Measurements from ENCODE around the gene PPP2R5C.
"Not testable (repeated sequence)": the region's sequence is repeated elsewhere in the genome, so short reads cannot be mapped to it uniquely, and the experiment has no call there.

Gene PPP2R5C

GRCh38 chr14:101761032-101761880 is at the start of gene PPP2R5C:
PPP2R5C (plus strand) TSS chr14:101761709; CDS start chr14:101761894, 185 bp downstream.
- DNase-seq: peak; percentile 94

GRCh38 chr14:101711857-101712233 is 49.7 kb upstream of the PPP2R5C start:
- DNase-seq: not testable (repeated sequence)

DNA sequence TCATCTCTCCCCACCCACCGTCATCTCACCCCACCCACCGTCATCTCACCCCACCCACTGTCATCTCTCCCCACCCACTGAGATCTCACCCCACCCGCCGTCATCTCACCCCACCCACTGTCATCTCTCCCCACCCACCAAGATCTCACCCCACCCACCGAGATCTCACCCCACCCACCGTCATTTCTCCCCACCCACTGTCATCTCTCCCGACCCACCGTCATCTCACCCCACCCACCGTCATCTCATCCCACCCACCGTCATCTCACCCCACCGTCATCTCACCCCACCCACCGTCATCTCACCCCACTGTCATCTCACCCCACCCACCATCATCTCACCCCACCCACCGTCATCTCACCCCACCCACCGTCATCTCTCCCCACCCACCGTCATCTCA is 49.2 kb upstream of the PPP2R5C start:
- DNase-seq: not testable (repeated sequence)

DNA sequence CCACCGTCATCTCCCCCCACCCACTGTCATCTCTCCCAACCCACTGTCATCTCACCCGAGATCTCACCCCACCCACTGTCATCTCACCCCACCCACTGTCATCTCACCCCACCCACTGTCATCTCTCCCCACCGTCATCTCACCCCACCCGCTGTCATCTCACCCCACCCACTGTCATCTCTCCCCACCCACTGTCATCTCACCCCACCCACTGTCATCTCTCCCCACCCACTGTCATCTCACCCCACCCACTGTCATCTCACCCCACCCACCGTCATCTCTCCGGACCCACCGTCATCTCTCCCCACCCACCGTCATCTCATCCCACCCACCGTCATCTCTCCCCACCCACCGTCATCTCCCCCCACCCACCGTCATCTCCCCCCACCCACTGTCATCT is 48.4 kb upstream of the PPP2R5C start:
- DNase-seq: not testable (repeated sequence)

DNA sequence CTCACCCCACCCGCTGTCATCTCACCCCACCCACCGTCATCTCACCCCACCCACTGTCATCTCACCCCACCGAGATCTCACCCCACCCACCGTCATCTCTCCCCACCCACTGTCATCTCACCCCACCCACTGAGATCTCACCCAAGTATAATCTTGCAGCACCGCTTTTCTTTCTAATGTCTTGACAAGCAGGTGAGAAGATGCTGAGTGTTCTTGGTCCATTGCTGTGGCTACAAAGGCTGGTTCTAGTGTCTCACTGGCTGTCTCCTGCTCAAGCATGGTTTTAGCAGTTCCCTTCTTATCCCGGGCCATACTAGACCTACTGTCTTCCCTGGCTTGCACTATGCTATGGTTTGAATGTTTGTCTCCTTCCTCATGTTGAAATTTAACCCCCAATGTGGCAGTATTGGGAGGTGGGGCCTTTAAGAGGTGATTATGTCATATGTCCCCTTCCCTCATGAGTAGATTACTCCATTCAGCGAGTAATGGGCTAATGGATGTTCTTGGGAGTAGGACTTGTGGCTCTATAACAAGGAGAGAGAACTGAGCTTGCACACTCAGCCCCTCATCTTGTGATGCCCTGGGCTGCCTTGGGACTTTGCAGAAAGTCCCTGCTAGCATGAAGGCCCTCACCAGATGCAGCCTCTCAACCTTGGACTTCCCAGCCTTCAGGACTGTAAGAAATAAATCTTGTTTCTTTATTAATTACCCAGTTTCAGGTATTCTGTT is 47.7 kb upstream of the PPP2R5C start:
- DNase-seq: no peak

DNA sequence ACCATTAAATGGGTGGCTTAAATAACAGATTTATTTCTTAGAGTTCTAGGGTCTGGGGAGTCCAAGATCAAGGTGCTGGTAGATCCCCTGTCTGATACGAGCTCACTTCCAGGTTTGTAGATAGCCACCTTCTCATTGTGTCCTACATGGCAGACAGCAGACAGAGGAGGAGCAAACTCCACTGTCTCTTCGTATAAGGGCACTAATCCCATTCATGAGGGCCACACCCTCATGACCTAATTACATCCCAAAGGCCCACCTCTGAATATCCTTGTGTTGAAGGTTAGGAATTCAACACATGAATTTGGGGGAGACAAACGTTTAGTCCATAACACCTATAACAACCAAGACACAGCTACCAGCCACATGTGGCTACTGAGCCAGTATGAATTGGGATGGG is 47.1 kb upstream of the PPP2R5C start:
- DNase-seq: no peak

DNA sequence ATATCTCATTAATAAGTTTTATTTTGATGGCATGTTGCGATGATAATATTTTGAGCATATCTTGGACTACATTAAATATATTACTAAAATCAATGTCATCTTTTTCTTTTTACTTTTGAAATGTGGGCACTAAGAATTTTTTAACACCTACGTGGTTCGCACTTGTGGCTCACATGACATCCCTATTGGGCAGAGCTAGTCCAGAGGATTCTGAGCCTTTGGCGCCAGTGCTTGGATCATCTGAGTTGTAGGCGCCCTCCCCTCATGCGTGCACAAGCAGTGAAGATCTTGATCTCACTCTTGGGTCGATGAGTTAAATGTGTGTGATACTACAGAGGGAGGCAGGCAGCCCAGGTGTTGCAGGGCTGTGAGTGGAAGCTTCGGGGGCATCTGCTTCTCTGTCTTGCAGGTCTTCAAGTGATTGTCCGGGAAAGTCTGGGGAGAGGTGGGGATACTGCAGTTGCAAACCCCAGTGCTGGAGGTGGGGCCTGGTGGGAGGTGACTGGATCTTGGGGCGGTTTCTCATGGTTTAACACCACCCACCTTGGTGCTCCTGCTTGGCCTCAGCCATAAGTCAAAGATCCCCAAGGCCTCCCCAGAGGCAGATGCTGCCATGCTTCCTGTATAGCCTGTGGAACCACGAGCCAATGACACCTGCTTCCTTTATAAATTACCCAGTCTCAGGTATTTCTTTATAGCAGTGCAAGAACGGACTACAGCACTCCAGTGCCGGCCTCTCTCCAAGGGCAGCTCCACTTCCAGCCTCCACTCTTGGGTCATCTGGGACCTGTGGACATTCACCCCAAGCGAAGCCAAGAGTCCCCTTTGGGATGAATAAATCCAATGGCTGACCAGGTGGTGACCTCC is 46.1 kb upstream of the PPP2R5C start:
- no peak for DNase-seq

DNA sequence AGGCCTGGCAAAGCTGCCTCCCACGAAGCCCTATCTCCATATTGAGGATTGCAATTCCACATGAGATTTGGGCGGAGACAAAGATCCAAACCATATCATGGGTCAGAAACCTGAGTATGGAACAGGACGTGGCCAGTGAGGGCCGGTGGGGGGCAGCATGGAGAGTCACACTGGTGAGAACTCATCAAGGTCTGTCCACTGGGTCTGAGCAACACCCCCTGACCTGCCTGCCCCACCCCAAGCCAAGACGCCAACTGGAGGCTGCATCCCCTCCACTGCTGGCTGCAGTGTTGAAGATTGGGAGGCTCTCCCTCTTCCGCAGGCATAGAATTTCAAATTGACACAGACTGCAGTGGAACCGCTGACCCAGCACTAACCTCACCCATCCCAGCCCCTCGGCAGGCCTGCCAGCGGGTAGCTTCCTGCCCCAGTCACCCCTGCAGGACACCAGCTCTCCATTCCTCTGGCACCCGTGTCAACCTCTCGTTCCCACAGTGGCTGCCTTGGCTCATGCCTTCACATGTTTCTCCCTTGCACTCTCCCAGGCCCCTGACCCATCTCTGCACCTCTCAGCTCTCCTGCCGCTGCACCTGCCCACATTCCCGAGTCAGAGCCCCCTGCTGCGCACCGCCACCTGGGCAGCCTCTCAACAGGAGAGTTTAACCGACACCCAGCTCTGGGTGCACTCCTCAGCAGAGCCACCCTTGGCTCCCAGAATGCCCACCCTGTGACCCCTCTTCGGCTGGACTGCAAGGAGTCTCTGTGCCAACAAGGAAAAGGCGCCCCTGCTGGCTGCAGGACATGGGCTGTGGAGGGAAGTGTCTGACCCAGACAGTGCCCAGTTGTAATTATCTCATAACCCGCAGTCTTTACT is 45.2 kb upstream of the PPP2R5C start:
- DNase-seq: no peak

DNA sequence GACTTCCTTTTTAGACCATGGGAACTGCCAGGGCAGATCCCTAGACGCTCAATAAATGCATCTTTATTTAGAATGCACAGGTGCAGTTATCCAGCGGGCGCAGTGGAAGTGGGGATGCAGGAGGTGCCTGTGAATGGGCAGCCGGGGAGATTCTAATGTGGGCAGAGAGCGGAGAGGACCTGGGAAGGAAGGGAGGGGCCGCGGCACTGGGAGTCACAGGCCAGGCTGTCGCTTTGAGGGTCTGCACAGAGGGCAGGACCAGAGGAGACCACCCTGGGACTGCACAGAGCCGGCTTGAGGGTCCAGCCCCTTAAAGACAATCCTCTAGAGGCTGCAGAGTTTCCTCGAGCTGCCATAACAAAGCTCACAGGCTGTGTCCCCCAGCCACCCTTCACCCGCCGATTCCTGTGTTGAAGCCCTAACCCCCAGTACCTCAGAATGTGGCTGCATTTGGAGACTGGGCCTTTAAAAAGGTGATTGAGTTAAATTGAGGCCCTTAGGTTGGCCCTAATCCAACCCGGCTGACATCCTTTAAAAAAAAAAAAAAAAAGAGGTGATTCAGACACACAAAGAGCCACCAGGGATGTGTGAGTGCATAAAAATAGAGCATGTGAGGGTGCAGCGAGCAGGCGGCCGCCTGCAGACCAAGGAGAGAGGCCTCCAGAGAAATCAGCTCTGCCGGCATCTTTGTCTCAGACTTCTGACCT is 44.4 kb upstream of the PPP2R5C start:
- DNase-seq: no peak

DNA sequence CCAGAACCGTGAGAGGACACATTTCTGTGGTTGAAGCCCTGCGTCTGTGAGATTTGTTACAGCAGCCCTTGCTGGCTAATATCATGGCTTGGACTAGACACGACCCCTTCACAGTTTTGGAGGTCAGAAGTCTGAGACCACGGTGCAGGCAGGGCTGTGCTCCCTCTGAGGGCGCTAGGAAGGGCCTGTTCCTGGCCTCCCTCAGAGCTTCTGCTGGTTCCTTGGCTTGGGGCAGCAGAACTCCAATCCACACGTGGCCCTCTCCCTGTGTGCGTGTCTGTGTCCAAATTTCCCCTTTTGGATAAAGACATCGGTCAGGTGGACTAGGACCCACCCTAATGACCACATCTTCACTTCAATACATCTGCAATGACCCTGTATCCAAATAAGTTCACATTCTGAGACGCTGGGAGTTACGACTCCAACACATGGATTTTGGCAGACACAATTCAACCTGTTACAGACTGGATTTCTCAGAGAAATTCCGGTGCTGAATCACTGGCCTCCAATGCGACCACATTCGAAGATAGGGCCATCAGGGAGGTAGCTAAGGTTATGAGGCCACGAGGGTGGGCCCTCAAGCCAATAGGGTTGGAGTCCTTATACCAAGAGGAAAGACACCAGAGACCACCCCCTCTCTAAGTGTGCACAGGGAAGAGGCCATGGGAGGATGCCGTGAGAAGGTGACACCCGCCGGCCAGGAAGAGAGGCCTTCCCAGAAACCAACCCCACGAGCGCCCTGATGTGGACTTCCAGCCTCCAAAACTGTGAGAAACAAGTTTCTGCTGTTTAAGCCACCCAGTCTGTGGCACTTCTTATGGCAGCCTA is 43.6 kb upstream of the PPP2R5C start:
- DNase-seq: no peak

- DNase-seq: no peak
These were observed 42.4 kb upstream of the PPP2R5C start for GRCh38 chr14:101719045-101719645.

DNA sequence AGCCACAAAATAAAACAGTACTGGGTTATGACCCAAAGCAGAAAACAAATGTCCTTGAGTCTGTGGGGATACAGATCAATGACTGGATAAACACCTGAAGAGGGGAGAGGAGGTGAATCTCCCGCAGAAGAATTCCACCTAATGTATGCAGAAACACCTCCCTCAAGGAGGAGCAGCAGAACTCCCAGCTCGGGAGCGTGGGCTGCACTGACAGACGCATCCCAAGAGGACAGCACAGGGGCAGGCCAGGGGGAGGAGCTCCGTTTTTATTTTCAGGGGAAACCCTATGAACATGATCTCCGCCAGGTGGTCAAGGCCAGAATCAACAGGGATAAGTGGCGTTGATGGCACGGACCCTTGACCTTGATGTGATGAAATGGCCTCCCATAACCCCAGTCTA is 41.8 kb upstream of the PPP2R5C start:
- DNase-seq: no peak

- DNase-seq: no peak
These were observed 40.4 kb upstream of the PPP2R5C start for GRCh38 chr14:101721111-101721510.

- DNase-seq: no peak
These were observed 39.4 kb upstream of the PPP2R5C start for GRCh38 chr14:101721951-101722661.

DNA sequence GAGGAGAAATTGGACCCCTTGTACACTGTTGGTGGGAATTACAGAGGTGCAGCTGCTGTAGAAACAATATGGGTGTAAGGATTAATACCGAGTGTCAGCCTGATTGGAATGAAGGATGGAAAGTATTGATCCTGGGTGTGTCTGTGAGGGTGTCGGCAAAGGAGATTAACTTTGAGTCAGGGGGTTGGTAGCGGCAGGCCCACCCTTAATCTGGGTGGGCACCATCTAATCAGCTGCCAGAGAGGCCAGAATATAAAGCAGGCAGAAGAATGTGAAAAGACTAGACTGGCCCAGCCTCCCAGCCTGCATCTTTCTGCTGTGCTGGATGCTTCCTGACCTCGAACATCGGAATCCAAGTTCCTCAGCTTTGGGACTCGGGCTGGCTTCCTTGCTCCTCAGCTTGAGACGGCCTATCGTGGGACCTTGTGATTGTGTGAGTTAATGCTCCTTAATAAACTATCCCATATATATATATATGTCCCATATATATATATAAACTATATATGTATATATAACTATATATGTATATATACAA is 38.4 kb upstream of the PPP2R5C start:
- no peak for DNase-seq

- DNase-seq: not testable (repeated sequence)
These were observed 35.9 kb upstream of the PPP2R5C start for GRCh38 chr14:101725652-101726051.

DNA sequence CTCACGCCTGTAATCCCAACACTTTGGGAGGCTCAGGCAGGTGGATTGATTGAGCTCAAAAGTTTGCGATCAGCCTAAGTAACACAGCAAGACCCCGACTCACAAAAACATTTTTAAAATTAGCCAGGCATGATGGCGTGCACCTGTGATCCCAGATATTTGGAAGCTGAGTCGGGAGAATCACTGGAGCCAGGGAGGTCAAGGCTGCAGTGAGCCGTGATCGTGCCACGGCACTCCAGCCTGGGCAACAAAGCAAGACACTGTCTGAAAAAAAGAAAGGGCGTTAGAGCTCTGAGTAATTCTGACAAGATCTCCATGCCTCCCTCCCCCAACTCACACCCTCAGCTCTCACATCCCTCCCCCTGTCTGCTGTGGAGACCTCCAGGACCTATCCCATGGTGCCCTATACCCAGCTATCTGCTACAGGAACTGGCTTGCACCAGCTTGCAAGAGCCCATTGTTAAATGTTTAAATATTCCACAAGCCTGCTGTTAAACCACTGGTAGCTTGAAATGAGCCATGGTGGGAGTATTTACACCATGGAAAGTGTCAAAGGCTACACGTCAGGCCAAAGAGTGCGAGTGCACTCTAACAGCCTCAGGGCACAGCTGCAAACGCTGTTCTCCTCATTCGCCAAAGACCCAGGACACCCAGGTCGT is 35.1 kb upstream of the PPP2R5C start:
- no peak for DNase-seq

- no peak for DNase-seq
These were observed 34.6 kb upstream of the PPP2R5C start for GRCh38 chr14:101726954-101727302.

All from right forelimb (tissue), 1 donor.